Measurements from ENCODE around the gene SIPA1L3. TPM values are rescaled to one million over a fixed set of nuclear protein-coding genes. Genes with fewer than 3 reads are reported as not detected.
A peak's percentile ranks its signal among the peaks of the same experiment; 100 is the strongest.

Gene SIPA1L3
- polyA plus RNA-seq, 12 donors: 6.8 to 24.9 (median 9.1) TPM; not detected in 1

DNA sequence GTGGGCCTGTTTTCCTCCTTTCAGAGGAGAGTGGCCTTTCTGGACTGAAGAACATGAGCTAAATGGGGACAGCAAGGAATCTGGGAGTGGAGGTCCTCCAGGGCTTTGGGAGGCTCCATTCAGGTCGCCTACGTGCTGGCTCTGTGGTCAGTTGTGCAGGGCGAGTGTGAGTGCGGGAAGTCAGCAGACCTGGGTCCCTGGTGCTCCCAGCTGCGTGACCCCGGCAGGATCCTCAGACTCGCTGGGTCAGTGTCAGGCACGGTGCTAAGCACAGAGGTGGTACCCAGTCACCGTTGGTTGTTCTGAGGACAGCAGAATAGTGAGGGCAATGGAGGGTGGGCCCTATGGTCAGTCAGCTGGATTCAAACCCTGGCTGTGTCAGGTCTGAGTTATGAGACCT, 85.8 kb downstream of the SIPA1L3 start:
- DNase-seq: no peak

DNA sequence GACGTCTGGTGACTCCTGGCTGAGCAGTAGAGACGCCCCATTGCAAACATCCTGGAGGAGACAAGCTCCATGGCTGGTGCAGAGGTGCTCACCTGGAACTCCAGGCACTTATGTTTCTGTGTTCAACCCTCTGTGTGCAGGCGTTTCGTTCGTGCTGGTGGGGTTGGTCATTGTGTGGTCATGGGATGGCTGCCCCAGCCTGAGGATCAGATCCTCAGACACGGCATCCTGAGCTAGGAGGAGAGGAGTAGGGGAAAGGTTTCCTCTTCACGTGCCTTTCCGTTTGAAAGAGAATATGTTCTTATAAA, 87.8 kb downstream of the SIPA1L3 start:
- DNase-seq: no peak

DNA sequence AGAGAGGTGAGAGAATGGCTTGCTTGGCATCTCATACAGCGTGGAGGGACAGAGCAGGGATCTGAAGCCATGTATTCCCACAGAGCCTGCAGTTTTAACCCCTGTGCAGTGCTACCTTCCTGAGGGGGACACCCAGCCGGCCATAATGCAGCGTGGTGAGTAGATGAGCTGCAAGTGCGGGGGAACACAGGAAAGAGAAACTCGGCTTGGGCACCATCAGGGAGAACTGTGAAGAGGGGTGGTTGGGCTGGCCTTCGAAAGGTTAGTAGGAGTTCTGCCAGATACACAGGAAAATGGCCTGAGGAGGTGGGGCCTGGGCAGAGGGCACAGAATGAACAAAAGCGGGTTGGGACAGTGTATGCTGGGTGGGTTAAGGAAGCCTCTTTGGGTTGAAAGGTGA, 88.3 kb downstream of the SIPA1L3 start:
- DNase-seq: no peak

DNA sequence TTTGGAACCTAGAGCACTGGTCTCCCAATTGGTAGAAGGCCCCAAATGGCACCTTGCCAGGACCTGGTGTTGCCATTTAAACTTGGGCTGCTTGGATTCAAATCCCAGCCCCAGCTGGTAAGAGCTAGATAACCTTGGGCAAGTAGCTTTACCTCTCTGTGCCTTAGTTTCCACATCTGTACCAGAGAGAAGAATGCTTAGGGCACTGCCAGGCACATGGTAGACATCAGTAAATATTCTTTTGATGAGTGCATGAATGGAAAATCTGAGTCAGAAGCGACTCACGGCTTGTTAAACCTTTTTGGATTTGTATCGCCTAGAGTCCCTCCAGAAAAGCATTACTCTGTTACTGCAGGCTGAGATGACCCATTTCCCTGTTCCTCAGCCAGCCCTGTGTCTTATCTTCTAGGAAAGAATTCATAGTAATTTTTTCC, 90.9 kb downstream of the SIPA1L3 start:
- no peak for DNase-seq

DNA sequence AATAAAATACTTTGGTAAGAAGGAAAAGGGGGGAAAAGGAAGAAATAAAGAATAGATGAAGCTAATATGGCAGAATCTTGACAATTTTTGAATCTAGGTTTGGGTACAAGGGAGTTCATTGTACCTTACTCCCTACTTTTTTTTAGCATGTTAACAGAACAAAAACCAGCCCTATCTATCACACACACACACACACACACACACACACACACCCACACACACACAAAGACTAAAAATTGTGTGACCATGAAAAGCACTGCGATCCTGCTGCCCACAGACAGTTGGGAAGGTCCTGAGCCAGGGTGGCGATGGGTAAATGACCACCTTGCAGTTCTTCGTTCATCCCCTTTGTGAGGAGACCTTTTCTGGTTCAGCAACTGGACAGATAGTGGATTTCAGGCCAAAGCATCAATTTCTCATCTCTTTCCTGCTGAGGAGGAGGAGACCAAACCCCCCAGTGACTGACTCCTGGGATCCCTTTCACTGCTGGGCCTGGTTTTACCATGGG, 91.8 kb downstream of the SIPA1L3 start:
- no peak for DNase-seq

DNA sequence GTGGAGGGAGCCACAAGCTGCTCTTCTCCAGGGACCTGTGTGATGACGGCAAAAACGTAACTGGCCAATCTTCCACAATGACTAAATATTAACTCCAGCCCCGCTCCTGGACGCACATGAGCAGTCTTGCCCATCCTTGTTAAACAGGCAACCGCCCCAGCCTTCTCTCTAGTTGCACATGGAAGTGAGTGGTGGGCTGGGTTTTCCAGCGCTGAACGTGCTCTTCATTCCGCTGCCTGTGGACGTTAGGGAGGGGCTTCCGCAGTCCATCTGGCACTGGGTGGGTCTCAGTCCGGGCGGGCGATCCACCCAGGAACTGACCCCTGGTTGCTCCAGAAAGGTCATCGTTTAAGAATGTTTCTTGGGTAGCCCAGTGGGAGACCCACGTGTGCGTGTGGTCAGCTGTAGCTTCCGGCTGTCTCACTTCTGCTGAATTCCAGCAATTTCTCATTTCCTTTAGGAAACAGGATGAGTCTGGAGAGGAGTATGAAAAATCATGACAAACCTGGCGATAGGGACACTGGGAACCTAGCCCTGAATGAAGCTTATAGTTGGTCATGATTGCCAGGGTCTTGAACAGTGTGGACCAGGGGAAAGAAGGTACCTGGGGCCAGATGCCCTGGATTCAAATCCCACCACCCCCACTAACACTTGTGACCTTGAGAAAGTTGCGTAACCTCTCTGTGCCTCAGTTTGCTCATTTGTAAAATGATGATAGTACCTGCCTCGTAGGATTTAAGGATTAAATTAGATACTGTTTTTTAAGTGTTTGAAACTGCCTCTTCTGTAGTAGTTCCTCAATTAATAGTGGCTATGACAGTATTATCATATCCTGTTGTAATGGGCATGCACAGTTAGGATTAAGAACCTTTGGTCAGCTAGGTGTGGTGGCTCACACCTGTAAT, 92.6 kb downstream of the SIPA1L3 start:
- DNase-seq: peak; percentile 80

DNA sequence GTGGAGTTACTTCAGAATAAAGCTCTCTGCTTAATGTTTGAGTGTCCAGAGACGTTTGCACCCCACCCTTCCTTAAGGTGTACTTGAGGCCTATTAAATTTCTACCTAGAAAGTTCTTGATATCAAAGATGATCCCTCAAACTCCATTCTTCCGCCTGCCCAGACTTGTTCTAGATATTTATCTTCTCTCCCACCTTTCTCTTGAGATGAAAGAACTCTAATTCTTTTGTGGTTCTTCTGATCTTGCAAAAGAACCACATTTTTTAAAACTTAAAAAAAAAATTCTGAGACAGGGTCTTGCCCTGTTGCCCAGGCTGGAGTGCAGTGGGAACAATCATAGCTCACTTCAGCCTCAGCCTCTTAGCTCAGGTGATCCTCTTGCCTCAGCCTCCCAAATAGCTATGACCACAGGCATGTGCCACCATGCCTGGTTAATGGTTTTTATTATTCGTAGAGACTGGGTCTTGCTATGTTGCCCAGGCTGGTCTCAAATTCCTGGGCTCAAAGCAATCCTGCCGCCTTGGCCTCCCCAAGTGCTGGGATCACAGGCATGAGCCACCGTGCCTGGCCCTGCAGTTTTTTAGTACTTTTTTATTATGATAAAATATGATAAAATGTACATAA, 94.3 kb downstream of the SIPA1L3 start:
- DNase-seq: no peak

DNA sequence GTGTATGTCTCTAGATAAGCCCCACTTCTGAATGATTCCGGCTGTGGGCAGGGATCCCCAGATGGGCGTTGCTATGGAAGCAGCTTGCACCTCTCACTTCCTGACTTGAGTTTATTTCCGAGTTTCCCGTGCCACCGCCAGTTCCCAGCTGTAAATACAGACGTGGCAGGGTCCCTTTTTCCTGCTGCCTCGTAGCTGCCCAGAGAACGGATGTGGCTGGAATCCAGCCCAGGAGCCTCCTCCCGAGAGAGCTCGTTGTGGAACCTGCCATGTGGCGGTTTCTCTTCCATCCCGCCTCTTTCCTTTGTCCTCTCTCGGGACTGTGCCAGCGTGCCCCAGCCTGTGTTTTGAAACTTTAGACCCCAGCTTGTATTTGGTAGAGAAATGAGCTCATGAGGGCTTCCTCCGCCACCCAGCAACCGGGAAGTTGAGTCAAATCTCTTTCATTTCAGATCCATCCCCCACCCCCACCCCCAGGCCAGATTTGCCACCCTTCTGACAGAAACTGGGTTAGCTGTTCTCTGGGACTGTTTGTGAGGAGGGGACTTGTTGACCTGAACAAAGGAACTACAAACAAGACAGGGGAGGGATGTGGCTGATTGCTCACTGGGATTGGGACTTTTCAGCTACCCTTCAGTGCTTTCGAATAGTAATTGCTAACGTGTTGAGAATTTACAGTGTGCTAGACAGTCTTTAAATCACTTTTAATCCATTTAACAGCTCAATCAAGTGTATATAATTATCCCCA, 96.6 kb downstream of the SIPA1L3 start:
- DNase-seq: peak; percentile 75

DNA sequence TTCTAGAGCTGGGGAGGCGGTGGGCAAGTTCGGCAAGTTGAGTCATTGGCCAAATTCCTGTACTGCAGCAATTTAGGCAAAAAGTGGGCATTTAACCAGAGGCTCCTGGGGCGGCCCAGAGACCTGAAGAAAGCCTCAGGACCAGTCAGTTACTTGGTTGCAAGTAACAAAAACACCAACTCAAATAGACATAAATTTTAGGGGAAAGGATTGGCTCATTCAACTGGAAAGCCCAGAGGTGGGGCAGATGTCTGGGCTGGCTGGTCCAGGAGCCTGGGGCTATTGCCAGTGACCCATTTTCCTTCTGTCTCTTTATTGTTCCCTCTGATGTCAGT, 97.1 kb downstream of the SIPA1L3 start:
- no peak for DNase-seq

DNA sequence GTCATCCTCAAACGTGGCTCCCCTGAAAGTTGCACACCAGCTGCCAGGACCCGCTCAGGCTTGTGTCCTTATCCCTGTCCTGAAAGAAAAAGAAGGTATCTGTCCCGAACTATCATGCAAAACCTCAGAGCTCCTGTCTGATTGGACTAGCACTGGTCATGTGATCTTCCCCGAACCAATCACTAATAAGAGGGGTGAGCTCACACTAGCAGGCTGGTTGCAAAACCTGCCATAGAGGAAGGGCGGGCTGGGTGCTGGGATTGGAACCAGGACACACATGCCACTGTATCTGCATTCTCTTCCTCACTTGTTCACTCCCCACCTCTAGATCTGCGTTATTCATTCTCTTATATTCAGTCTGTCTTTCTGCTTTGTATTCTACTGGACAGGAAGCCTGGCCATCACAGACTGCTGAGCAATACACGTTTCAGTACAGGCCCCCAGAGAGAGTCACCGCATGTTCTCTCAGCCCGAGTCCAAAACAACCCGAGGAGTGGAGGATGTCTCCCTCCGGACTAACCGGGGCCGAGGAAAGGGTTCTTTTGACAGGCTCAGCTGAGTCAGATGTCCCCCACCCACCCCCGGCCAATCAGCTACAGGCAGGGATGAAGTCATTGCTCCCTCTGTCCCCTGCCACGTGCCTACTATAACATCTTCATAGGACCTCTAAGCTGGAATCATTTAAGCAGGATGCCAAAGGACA, 97.7 kb downstream of the SIPA1L3 start:
- DNase-seq: peak; percentile 92

DNA sequence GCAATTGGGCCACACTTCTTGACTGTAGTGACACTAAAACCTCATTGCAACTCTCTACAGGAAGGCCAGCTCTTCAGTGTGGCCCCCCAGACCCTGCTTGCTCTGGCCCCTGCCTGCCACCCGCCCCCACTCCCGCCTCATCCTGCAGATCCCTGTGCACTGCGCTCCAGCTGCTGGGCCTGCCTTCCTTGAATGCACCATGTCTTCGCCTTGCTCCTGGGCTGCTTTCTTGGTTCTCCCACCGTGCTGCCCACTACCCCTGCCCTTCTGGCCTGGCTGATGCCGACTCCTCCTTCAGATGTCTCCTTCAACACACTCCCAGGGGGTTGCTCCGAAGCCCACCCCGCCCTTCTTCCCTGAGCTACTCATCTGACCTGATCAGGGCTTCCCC, 98.2 kb downstream of the SIPA1L3 start:
- DNase-seq: no peak

DNA sequence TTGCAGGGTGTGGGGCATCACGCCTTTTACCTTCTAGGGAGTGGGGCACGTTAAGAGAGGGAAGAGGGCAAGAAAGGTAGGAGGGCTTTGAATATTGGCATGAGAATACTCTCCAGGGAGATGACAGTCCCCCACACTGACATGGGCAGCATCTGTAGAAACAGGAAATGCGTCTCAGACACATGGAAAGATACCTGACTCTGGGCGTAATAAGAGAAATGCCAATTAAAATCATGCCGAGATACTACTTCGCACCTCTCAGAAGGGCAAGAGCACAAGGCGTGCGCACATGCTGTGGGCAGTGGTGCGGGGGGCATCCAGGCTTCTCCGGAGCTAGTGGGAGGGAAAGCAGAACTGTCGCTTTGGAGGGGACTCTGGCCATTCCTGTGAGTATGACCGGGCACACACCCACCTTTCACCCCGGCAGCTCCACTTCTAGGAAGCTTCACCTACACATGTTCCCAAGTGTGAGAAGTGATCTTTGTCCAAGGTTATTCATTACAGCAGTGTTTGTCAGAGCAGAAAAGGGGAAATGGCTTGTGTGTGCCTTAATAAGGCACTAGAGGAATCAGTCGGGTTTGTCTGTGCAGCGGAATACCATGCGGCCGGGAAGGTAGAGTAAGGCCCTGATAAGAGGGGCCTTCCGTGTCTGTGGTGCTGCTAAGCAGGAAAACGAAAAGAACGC, 99.5 kb downstream of the SIPA1L3 start:
- no peak for DNase-seq

DNA sequence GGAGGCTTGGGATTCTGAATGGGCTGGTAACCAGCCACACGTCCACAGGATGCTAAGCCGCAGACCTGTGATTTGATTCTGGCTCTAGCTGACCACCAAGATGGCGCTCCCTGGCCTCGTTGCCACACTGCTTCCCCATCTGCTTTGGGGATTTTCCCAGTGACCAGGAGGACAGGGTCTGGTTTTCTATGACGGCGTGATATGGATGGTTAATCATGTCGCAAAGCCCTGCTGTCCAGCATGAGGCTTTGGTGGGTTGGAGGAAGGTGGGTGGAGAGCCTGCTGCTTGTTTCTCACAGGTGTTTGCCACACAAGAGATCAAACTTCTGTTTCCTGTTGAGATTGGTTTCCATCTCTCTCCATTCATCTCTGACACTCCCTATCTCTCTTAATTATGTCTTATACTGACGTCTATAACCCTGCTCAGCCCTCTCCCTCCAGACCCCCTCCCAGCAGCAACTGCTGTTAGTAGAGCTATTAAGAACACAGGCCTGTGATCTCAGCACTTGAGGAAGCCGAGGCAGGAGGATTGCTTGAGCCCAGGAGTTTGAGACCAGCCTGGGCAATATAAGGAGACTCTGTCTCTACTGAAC, 102.7 kb downstream of the SIPA1L3 start:
- DNase-seq: no peak

DNA sequence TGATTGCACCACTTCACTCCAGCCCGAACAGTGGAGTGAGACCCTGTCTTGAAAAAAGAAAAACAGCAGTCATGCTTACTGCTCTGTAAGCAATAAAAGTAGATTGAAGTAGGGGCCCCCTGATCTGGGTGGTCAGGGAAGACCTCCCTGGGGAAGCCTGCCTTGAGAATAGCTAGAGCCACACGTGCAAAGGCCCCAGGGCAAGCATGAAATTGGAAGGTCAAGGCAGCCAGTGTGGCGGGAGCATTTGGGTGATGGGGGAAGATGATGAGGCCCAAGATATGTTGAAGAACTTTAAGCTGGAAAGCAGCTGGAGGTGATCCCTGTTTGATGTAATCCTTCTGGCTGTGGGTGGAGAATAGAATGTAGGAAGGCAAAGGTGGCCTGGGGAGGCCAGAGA, 104.4 kb downstream of the SIPA1L3 start:
- no peak for DNase-seq

DNA sequence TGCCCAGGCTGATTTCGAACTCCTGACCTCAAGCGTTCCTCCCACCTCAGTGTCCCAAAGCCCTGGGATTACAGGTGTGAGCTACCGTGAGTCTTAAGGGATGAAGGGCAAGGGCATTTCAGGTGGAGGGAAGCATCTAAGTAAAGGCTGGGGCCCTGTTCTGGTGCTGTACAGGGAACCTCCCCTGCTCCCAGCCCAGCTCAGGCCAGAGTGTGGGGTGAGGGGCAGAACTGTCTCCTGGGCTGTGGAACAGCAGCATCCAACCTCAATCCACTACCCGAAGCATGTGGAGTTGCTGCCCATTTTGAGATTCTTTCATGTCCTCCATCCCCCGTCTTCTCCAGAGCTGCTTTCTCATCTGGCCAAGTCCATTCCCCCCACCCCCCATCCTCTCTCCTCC, 105.3 kb downstream of the SIPA1L3 start:
- DNase-seq: no peak

DNA sequence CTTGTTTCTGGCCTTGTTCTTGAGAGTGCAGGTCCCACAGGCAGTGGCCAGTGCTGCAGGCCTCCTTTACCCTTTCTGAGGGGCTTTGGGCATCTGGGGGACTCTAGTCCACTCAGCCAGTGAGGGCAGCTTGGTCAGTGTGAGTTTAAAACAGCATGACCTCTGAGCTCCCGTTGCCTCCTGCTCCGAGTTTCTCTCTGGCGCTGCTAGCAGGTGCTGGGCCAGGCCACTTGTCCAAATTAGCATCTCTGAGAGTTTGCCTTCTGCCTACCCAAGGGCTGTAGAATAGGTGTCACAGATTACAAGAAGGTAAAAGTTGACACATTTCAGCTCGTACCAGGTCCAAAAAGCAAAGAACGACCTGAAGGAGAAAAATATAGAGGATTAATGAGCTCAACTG, 105.9 kb downstream of the SIPA1L3 start:
- DNase-seq: no peak

DNA sequence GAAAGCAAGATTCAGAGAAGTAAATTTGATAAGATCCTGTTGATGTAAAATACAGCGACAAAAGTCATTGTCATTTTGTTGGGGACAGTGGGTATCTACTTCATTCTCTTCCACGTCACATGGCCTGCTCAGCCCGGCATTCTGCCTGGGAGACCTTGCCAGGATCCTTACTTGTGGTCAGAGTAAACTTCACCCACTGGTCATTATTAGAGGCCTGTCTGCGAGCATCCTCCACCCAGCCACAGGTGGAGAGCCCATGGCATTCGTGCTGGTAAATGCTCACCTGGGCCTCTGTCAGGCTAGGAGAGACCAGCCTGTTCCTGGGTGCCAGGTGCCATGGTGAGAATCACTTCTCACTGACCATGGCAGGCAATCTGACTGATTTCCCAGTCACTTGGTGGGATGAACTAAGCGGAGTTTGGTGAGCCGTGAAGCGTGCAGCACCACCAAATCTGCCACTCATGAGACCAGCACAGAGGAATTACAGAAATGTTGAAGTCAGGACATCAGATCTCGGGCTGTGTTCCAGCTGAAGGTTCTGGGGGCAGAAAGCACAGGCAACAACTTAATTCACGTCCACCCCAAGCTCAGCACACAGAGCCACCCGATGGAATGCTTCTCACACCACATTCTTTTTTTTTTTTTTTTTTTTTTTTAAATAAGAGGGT, 107.0 kb downstream of the SIPA1L3 start:
- DNase-seq: no peak

DNA sequence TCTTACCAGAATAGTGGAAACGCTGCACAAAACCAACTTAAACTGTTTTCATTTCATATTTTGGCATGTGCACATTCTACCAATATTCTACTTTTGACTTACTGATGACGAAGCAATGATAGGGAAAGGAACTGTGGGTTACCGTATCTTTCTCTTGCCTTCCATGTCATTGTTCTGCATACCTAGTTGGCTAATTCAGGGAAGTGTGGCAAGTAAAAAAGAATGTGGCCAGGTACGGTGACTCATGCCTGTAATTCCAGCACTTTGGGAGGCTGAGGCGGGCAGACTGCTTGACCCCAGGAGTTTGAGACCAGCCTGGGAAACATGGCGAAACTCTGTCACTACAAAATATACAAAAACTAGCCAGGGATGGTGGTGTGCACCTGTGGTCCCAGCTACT, 108.2 kb downstream of the SIPA1L3 start:
- no peak for DNase-seq

DNA sequence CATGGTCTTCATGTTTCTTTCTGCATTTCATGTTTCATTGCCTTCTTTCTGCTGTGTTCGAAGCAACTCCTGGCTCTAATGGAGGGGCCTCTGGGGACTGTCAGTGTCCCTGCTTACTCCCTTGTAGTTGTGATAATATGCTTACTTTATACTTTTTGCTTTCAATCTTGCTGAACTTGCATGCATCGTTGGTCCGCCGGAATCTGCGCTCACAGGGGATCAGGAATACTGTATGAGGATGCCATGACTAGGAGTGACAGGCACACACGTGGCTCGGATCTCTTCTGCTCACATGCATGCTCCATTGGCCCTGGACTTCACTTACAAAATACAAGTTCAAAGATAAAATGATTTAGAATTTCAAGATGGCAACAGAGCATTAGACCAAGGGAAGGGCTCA, 108.8 kb downstream of the SIPA1L3 start:
- DNase-seq: no peak

DNA sequence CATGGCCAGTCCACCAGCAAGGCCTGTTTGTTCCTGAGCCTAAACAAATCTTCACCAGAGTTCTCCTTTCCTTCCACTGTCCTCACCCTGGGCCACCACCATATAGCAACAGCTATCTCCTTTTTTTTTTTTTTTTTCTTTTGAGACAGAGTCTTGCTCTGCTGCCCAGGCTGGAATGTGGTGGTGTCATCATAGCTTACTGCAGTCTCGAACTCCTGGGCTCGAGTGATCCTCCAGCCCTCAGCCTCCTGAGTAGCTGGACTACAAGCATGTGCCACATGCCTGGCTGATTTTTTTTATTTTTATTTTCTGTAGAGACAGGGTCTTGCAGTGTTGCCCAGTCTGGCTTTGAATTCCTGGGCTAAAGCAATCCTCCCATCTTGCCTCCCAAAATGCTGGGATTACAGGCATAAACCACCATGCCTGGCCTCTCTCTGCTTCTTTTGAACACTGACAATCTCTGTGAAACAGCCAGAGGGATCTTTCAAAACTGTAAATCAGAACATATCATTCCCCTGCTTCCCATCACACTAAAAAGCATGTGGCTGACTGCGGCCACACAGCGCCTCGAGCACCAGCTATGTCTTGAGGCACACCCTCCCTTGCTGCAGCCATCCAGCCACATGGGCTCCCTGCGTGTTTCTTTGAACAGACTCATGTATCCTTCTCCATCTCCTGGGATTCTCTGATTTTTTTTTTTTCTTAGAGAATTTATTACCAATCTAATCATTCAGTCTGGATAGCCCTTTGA, 110.6 kb downstream of the SIPA1L3 start:
- DNase-seq: no peak
